CMK (cell line): ENCODE results near the gene CDK6.
"Not testable (repeated sequence)": the region's sequence is repeated elsewhere in the genome, so short reads cannot be mapped to it uniquely, and the experiment has no call there.

Experiments used
- DNase-seq: peaks from one replicate; pipeline ENCODE4 v3.0.0-alpha.2; 2010; ENCODE audit warnings: low read depth

The CDK6 gene

GRCh38 chr7:92622030-92622429 lies 214.3 kb downstream of the CDK6 start:
- DNase-seq, result no peak

- DNase-seq, result no peak
Observed at GRCh38 chr7:92621561-92622023, 214.8 kb downstream of the CDK6 start.

GRCh38 chr7:92621026-92621540 lies 215.3 kb downstream of the CDK6 start:
- peak; percentile 45 for DNase-seq

- DNase-seq, result no peak
Observed at GRCh38 chr7:92615861-92616260, 220.5 kb downstream of the CDK6 start.

GRCh38 chr7:92614660-92615174 lies 221.7 kb downstream of the CDK6 start:
- DNase-seq, result no peak

GRCh38 chr7:92613720-92614119 lies 222.7 kb downstream of the CDK6 start:
- no peak for DNase-seq

GRCh38 chr7:92613214-92613613 lies 223.2 kb downstream of the CDK6 start:
- DNase-seq, result no peak

- DNase-seq, result no peak
Observed at GRCh38 chr7:92612501-92612900, 223.9 kb downstream of the CDK6 start.

GRCh38 chr7:92611735-92612134 lies 224.6 kb downstream of the CDK6 start:
- DNase-seq, result no peak

GRCh38 chr7:92609921-92610518 lies 226.4 kb downstream of the CDK6 start:
- DNase-seq, result no peak

- no peak for DNase-seq
Observed at GRCh38 chr7:92608380-92609322, 227.7 kb downstream of the CDK6 start.

- no peak for DNase-seq
Observed at GRCh38 chr7:92606985-92607384, 229.4 kb downstream of the CDK6 start.

GRCh38 chr7:92604517-92604916 lies 231.9 kb downstream of the CDK6 start:
- not testable (repeated sequence) for DNase-seq

- DNase-seq, result no peak
Observed at GRCh38 chr7:92603089-92603445, 233.3 kb downstream of the CDK6 start.

- no peak for DNase-seq
Observed at GRCh38 chr7:92602352-92603088, 233.9 kb downstream of the CDK6 start.

- DNase-seq, result no peak
Observed at GRCh38 chr7:92598310-92598981, 237.9 kb downstream of the CDK6 start.

- DNase-seq, result no peak
Observed at GRCh38 chr7:92595281-92595680, 241.1 kb downstream of the CDK6 start.

GRCh38 chr7:92594746-92595145 lies 241.6 kb downstream of the CDK6 start:
- DNase-seq, result no peak

- DNase-seq, result no peak
Observed at GRCh38 chr7:92590711-92591310, 245.6 kb downstream of the CDK6 start.

GRCh38 chr7:92589056-92589455 lies 247.3 kb downstream of the CDK6 start:
- no peak for DNase-seq

- no peak for DNase-seq
Observed at GRCh38 chr7:92588561-92588960, 247.8 kb downstream of the CDK6 start.
